ENCODE data around the gene XAB2. TPM values are rescaled to one million over a fixed set of nuclear protein-coding genes. Genes with fewer than 3 reads are reported as not detected.
"Not testable (repeated sequence)": the region's sequence is repeated elsewhere in the genome, so short reads cannot be mapped to it uniquely, and the experiment has no call there.

Gene XAB2
- total RNA-seq, 4 donors from 2014 or later, result 10.0 to 41.7 (median 32.2) TPM

- intact Hi-C loops (cut with DNase I; ENCODE audit: low total_unique reads), result no loop called here
- H3K4me1 ChIP-seq, result no peaks in the 10 kb centered on the region
- no peak for TF ChIP-seq POLR2A (IDR thresholded peaks at IDR 0.05)
- TF ChIP-seq, protein P1, sequence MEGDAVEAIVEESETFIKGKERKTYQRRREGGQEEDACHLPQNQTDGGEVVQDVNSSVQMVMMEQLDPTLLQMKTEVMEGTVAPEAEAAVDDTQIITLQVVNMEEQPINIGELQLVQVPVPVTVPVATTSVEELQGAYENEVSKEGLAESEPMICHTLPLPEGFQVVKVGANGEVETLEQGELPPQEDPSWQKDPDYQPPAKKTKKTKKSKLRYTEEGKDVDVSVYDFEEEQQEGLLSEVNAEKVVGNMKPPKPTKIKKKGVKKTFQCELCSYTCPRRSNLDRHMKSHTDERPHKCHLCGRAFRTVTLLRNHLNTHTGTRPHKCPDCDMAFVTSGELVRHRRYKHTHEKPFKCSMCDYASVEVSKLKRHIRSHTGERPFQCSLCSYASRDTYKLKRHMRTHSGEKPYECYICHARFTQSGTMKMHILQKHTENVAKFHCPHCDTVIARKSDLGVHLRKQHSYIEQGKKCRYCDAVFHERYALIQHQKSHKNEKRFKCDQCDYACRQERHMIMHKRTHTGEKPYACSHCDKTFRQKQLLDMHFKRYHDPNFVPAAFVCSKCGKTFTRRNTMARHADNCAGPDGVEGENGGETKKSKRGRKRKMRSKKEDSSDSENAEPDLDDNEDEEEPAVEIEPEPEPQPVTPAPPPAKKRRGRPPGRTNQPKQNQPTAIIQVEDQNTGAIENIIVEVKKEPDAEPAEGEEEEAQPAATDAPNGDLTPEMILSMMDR (IDR thresholded peaks at IDR 0.05), result no peak
- H3K27ac ChIP-seq, result no peak overlapping the region
- H3K4me3 ChIP-seq, result no peak overlapping the region
- H3K9me3 ChIP-seq, result no peaks in the 10 kb centered on the region
- peaks cover 0 to 5% of the 10 kb centered on the region in 2 donors for H3K27me3 ChIP-seq
- no peaks in the 10 kb centered on the region for H3K36me3 ChIP-seq
- DNase-seq, result no peak
These were observed 39.1 kb downstream of the XAB2 start for GRCh38 chr19:7590256-7590655.

DNA sequence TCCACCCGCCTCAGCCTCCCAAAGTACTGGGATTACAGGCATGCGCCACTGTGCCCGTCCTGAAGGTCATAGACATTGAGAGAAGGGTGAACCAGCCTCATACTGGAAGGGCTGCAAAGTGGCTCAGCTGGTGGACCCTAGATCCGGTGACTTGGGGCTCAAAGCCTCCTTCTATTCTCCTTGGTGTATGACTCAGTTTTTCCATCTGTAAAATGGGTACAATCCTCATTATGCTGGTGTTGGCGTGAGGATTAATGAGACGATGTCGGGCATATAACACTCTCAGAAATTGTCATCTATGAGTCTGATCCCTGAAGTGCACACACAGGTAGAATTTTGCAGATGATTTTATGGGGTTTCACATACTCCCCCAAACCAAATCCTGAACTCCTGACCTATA lies 39.5 kb downstream of the XAB2 start:
- no peak for DNase-seq
- TF ChIP-seq, protein P1 (IDR thresholded peaks at IDR 0.05), result no peak
- no peak for TF ChIP-seq POLR2A (IDR thresholded peaks at IDR 0.05)
- no peaks in the 10 kb centered on the region for H3K9me3 ChIP-seq
- no peak overlapping the region for H3K27ac ChIP-seq
- no peaks in the 10 kb centered on the region for H3K4me1 ChIP-seq
- H3K4me3 ChIP-seq, result no peak overlapping the region
- peaks cover 0 to under 1% of the 10 kb centered on the region in 2 donors for H3K27me3 ChIP-seq
- intact Hi-C loops (cut with DNase I; ENCODE audit: low total_unique reads), result no loop called here
- no peaks in the 10 kb centered on the region for H3K36me3 ChIP-seq

DNA sequence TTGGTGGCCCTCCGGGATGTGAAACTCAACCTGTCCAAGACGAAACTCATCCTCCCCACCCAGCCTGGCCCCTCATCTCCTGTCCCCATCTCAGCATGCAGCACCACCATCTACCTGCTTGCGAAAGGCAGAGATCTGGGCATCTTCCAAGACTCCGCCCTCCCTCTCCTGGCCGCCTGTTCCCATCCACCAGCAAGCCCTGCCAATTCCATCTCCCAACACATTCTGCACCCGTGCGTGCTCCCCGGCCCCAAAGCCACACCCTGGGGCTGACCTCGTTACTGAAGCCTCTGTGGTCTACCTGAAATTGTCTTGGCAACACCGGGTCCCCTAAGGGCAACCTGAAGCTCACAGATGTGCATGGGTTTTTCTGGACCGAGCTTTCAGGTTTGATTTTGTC lies 46.9 kb downstream of the XAB2 start:
- Histone ChIP-seq H3K27ac (no peak overlapping the region), H3K4me1 (no peaks in the 10 kb centered on the region), H3K4me3 (no peak overlapping the region), H3K36me3 (no peaks in the 10 kb centered on the region), H3K9me3 (no peaks in the 10 kb centered on the region), H3K27me3 (no peaks in the 10 kb centered on the region)
- TF ChIP-seq, protein P1 (IDR thresholded peaks at IDR 0.05), result no peak
- TF ChIP-seq POLR2A (IDR thresholded peaks at IDR 0.05), result no peak
- DNase-seq, result no peak
- intact Hi-C loops (cut with DNase I; ENCODE audit: low total_unique reads), result no loop called here

GRCh38 chr19:7579182-7579581 lies 50.2 kb downstream of the XAB2 start:
- no peak for DNase-seq
- Histone ChIP-seq H3K4me1 (no peaks in the 10 kb centered on the region), H3K27me3 (no peaks in the 10 kb centered on the region), H3K4me3 (no peak overlapping the region), H3K9me3 (no peaks in the 10 kb centered on the region), H3K36me3 (no peaks in the 10 kb centered on the region), H3K27ac (no peak overlapping the region)
- TF ChIP-seq, protein P1 (IDR thresholded peaks at IDR 0.05), result no peak
- intact Hi-C loops (cut with DNase I; ENCODE audit: low total_unique reads), result no loop called here

DNA sequence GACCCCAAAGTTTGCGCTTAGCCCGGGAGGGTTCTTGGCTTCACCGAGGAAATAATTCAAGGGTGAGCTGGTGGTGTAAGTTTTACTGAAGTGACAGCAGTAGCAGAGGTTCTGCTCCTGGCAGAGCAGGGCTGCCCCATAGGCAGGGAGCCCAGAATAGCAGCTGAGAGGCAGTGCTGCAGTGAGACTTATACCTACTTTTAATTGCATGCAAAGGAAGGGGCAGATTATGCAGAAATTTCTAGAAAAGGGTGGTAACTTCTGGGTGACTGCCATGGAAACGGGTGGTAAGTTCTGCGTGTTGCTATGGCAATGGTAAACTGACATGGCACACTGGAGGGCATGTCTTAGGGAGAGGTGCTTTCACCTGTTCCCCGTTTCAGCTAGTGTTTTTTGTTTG lies 51.2 kb downstream of the XAB2 start:
- intact Hi-C loops (cut with DNase I; ENCODE audit: low total_unique reads), result no loop called here

GRCh38 chr19:7577422-7577821 lies 51.9 kb downstream of the XAB2 start:
- H3K4me1 ChIP-seq; H3K27ac ChIP-seq; H3K4me3 ChIP-seq; H3K27me3 ChIP-seq; DNase-seq; H3K36me3 ChIP-seq; H3K9me3 ChIP-seq; intact Hi-C loops (cut with DNase I; ENCODE audit: low total_unique reads): not testable (repeated sequence)

More for the DNA sequence above, 51.2 kb downstream of the XAB2 start:
- H3K4me1 ChIP-seq, result no peaks in the 10 kb centered on the region
- DNase-seq, result no peak
- no peak overlapping the region for H3K4me3 ChIP-seq
- no peaks in the 10 kb centered on the region for H3K9me3 ChIP-seq
- no peaks in the 10 kb centered on the region for H3K36me3 ChIP-seq
- TF ChIP-seq, protein P1 (IDR thresholded peaks at IDR 0.05), result no peak
- no peak for TF ChIP-seq POLR2A (IDR thresholded peaks at IDR 0.05)
- H3K27ac ChIP-seq, result no peak overlapping the region
- no peaks in the 10 kb centered on the region for H3K27me3 ChIP-seq

All from uterus (tissue), 4 donors.